GM10266 (cell line): ENCODE data around the gene LFNG.

ENCODE experiments used
- DNase-seq: peaks from one replicate; pipeline ENCODE4 v3.0.0; 2012; ENCODE audit errors: extremely low spot score
- TF ChIP-seq, protein P1 (sequence below): IDR thresholded peaks from 2 replicates; pipeline ENCODE4 v1.5.1; 2012; ENCODE audit warnings: mild to moderate bottlenecking, low read depth; ENCODE audit not compliant: control insufficient read depth, insufficient read depth; ENCODE audit errors: missing control alignments

The LFNG gene

DNA sequence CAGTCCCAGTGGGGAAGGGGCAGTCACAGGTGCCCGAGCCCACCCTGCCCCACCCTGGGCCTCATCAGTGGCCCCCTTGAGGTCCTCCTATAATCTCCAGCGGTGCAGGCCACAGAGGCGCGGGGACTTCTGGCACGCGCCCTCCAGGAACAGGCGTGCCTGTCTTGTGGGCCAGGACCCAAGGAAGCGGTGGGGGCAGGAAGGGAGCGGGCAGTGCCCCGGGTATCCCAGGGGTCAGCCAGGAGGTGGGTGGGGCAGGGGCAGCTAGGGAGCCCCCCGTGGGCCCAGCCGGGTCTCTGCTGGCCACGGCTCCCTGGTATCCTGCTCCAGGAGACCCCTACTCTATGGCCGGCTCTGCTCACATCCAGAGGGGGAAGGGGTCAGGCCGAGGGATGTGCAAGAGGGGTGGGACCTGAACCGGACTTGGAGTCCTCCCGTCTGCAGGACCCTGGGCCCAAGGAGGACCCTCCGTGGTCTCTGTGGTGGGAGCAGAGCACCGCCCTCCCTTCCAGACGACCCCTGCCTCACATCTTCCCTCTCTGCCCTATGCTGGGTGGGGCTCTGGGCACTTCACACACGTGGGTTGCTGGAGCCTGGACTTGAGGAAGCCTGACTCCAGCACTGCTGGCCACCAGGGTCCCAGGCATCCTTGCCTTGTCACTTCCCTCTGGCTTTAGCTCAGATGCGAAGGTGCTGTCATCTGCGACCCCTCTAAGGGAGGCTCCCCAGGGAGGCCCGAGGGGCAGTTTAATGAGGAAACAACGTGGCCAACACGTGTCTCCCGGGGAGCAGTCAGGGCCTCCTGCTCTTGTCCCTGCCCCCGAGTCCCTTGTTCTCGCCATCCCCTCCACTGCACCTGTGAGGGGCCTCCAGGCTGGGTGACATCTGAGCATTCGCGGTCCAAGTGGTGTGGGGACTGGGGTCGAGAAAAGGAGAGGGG lies 25.1 kb upstream of the LFNG start:
- no peak for DNase-seq
- TF ChIP-seq, protein P1, sequence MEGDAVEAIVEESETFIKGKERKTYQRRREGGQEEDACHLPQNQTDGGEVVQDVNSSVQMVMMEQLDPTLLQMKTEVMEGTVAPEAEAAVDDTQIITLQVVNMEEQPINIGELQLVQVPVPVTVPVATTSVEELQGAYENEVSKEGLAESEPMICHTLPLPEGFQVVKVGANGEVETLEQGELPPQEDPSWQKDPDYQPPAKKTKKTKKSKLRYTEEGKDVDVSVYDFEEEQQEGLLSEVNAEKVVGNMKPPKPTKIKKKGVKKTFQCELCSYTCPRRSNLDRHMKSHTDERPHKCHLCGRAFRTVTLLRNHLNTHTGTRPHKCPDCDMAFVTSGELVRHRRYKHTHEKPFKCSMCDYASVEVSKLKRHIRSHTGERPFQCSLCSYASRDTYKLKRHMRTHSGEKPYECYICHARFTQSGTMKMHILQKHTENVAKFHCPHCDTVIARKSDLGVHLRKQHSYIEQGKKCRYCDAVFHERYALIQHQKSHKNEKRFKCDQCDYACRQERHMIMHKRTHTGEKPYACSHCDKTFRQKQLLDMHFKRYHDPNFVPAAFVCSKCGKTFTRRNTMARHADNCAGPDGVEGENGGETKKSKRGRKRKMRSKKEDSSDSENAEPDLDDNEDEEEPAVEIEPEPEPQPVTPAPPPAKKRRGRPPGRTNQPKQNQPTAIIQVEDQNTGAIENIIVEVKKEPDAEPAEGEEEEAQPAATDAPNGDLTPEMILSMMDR, result no peak

DNA sequence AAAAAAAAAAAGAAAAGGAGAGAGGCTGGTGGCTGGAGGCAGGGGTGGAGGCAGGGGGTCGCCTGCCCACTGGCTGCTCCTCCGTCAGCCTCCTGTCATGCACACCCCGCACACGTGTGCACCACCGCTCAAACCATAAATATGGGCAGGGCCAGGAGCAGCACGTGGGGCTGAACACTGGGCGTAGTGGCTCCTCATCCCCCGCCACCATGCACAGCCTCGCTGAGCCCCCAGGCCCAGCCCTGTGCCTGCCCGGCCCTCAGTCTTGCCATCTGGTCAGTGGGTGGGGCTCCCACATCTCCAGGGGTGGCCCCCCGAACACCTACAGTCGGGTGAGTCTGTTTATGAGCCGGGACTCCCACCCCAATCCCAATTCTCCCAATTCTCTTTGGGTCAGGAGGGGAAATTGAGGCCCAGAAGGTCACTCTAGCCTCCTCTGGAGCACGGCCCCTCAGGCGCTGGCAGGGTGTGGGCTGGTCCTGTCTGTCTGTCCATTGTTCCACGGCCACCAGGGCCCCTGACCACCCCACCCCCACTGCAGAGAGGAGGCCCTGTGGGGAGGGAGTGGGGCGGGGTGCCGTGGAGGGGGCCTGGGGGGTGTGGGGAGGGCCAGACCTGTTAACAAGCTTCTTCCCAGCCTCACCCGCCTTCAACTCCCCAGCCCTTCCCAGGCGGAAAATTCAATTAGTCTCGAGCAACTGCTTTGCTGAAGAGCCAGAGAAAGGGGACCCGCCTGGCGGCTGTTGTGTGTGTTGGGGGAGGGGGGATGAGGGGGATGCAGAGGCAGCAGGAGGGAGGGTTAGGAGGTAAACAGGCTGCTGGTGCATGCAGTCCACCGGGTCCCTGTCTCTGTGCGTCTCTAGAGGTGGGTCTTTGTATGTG lies 23.9 kb upstream of the LFNG start:
- no peak for DNase-seq

DNA sequence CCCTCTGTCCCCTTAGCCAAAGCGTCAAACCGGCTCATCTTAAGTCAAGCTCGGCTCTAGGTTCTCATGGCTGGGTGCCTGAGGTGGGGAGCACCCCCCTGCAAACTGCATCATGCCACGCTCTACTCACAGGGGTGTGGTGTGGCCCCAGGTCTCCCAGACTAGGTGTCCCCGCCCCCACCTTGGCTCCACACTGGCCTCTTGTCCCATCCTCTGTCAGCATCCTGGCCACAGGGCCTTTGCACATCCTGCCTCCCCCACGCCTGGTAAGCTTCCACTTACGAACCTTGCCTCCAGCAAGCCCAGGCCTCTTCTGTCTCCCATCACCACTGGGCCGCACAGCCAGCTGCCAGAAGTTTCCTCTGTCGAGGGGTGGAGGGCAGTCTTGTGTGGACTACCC lies 23.2 kb upstream of the LFNG start:
- no peak for DNase-seq
- TF ChIP-seq, protein P1, result no peak

More for the DNA sequence above, 23.9 kb upstream of the LFNG start:
- TF ChIP-seq, protein P1, result no peak

DNA sequence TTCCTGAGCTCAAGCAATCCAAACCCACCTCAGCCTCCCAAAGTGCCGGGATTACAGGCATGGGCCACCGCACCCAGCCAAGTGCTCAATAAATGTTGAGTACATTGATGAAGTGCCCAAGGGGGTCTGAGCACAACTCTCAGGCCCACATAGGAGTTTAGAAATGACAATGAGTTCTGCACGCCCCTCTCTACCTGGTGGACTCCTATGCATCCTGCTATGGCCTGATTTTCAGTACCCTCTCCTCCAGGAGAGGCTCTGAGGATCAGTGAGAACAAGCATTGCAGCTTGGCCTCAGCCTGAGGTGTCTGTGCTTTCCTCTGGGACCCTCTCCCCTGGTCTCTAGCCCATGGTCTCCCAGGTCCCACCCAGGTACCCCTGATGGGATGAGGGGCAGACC lies 22.5 kb upstream of the LFNG start:
- TF ChIP-seq, protein P1, result no peak
- DNase-seq, result no peak

DNA sequence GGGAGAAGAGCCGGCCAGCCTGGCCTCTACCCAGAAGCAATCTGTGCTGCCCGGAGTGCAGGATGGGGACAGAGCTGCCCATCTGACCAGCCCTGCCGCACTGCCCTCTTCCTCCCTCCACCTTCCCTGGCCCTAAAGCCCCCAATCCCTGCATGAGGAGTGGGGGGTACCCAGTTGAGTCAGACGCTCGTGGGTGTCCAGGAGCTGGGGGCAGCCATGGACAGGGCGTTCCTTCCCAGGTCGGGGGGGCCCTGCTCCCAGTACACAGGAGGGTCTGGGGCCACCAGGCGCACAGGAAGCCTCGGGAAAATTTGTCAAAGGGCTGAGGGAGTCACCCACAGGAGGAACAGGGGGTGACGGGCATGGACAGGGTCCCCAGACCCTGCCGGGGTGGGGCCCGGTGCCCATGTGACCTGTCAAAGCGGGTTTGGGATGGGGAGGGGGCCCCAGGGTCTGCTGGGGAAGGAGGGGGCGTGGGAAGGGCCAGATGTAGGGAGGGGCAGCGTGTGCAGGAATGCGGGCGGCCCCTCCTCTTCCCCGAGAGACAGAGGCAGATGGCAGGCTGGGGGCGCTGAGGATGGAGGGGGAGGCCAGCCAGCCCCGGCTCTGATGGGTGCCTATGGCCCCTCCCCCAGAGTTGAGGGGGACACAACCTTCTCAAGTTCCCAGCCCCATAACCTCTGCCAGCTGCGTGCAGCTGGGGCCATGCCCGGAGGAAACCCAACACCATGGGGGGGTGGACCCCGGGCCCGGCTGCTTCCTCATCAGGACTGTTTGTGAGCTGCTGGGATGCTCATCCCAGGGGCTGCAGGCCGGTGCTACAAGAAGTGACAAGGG lies 21.9 kb upstream of the LFNG start:
- DNase-seq, result no peak
- TF ChIP-seq, protein P1, result no peak

DNA sequence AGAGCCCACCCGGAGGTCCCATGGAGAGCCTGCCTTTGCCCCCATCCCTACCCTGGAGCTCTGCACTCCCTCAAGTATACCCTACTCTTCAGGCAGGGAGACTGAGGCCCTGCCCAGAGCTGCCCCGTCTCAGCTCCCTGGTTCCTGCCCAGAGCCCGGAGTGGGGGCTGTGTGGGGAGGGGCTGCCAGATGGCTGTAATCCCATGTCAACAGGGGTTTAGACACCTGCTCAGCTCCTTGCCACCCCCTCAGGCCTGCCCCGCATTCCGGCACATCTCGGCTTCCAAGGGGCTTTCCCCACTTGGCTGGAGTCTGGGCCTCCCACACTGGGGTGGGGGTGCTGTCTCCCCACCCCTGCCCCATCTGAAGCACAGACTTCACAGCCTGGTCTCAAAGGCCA lies 20.9 kb upstream of the LFNG start:
- TF ChIP-seq, protein P1, result no peak

More for the DNA sequence above, 20.9 kb upstream of the LFNG start:
- no peak for DNase-seq
